Muscle layer of colon (tissue), 2 donors: Measurements from ENCODE around the gene MACROD1.

Source experiments
- H3K27ac ChIP-seq: one replicate; pipeline ENCODE4 v1.7.0; 2013; ENCODE audit warnings: low read depth, mild to moderate bottlenecking, low read length, moderate library complexity
- H3K27me3 ChIP-seq, 2 donors: one replicate each; pipeline ENCODE4 v1.7.0; 2013; ENCODE audit warnings: low read length in 2 of 2, mild to moderate bottlenecking in 2 of 2; ENCODE audit not compliant: insufficient read depth in 2 of 2, control insufficient read depth in 1 of 2
- H3K36me3 ChIP-seq: one replicate; pipeline ENCODE4 v1.7.0; 2013; ENCODE audit warnings: mild to moderate bottlenecking, low read length; ENCODE audit not compliant: insufficient read depth
- H3K4me1 ChIP-seq: one replicate; pipeline ENCODE4 v1.7.0; 2013; ENCODE audit warnings: mild to moderate bottlenecking, low read length; ENCODE audit not compliant: insufficient read depth
- H3K4me3 ChIP-seq, 2 donors: one replicate each; pipeline ENCODE4 v1.7.0; 2013; ENCODE audit warnings: low read length in 2 of 2, low read depth in 1 of 2, mild to moderate bottlenecking in 1 of 2, moderate library complexity in 1 of 2
- H3K9ac ChIP-seq: one replicate; pipeline ENCODE4 v1.7.0; 2013; ENCODE audit warnings: low read length
- H3K9me3 ChIP-seq: one replicate; pipeline ENCODE4 v1.7.0; 2013; ENCODE audit warnings: mild to moderate bottlenecking, low read length
- donor health status: abdominal sarcoma.
- donor health status: Adenocarcinoma of cecum.

Gene MACROD1

DNA sequence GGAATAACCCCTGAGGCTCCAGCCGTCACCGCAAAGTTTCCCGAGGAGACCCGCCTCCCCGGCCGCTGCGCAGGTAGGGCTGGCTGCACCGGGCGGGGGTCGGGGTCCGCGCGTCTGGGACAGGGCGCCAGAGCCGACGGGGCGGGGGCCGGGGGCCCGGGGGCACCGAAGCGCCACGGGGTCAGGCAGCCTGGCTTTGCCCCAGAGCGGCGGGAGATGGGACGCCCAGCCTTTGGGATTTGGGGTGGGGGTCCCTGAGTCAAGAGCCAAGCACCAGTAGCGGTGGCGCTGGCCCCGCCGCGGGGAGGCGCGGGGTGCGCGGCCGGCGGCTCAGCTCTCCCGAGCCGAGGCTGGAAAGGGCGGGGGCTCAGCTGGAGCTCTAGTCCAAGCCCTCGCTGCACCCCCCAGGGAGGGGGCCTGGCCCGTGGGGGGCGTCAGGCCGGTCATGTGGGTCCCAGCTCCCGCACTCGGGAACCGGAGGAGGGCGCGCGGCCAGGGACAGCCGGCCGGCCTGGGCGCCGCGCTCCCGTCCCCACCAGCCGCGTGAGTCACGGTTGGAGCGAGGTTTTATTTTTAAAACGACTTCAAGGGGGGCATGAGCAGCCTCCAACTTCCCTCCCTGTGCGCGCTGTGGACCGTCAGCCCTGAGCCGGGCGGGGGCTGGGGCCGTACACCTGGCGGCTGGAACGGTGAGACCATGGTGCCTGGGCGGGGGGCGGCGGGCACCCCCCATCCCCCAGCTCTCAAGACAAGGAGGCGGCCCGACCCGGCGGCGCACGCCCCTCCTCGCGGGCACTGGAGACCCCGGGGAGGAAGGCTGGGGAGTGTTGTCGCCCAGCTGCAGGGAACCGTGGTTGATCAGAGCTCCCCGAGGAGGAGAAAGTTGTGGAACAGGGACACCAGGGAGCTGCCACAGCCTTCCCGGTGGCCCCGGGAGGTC, 129.6 kb downstream of the MACROD1 start:
- Histone ChIP-seq H3K4me1 (peaks cover 8% of the 10 kb centered on the region), H3K27me3 (peaks cover 0 to 8% of the 10 kb centered on the region in 2 donors), H3K9me3 (no peaks in the 10 kb centered on the region), H3K27ac (peak overlapping the region; percentile 92), H3K36me3 (no peaks in the 10 kb centered on the region), H3K9ac (peak overlapping the region; percentile 13), H3K4me3 (peak overlapping the region; percentile 50 to 65)

DNA sequence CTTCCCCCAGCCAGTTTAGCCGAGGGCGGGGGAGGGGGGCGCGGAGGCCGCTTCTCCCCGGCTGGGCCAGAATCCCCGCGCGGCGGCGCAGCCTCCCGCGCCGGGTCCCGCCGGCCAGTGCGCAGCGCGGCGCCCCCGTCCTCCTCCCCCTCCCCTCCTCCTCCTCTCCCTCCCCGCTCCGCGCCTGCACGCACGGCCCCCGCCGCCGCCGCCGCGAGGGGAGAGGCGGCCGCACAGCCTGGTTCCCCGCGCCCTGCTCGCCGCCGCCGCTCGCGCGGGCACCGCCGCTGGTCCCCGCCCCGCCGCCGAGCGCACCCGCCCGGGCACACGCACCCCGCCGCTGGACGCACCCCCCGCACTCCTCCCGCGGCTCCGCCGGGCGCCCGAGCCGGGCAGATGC, 130.3 kb downstream of the MACROD1 start, which contains the start of gene FLRT1:
FLRT1 (plus strand) TSS at position 356 of the 400 bp plus-strand sequence. CDS start 80,337 bp downstream, outside the sequence.
- no peaks in the 10 kb centered on the region for H3K36me3 ChIP-seq
- H3K4me3 ChIP-seq = peak within 1 kb of the TSS; percentile 50 to 65
- peaks cover 0 to 8% of the 10 kb centered on the region in 2 donors for H3K27me3 ChIP-seq
- no peaks in the 10 kb centered on the region for H3K9me3 ChIP-seq
- peaks cover 8% of the 10 kb centered on the region for H3K4me1 ChIP-seq
- H3K9ac ChIP-seq = peak within 1 kb of the TSS; percentile 13
- H3K27ac ChIP-seq = peak within 1 kb of the TSS; percentile 92

DNA sequence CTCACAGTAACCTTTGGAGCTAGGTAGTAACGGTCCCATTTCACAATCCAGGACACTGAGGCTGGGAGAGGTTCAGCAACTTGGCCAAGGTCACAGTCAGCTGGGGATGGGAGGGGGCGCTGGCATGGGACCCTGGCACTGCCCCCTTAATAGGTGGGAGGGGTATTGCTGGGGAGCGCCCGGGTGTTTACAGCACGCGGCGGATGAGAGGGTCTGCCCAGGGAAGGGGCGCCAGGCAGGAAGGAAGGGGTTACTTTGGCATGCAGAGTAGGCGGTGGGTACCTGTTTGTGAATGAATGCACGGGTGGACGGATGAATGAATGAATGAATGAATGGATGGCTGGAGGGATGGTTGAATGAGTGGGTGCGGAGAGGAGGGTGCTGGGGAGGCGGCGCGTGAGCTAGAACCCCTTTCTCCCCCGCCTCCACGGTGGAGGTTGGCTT, 130.8 kb downstream of the MACROD1 start:
- H3K9ac ChIP-seq = no peak overlapping the region
- H3K27me3 ChIP-seq = peaks cover 0 to 8% of the 10 kb centered on the region in 2 donors
- H3K27ac ChIP-seq = no peak overlapping the region
- no peaks in the 10 kb centered on the region for H3K9me3 ChIP-seq
- H3K4me1 ChIP-seq = peaks cover 8% of the 10 kb centered on the region
- no peaks in the 10 kb centered on the region for H3K36me3 ChIP-seq
- peak overlapping the region; percentile 0 to 43 for H3K4me3 ChIP-seq

DNA sequence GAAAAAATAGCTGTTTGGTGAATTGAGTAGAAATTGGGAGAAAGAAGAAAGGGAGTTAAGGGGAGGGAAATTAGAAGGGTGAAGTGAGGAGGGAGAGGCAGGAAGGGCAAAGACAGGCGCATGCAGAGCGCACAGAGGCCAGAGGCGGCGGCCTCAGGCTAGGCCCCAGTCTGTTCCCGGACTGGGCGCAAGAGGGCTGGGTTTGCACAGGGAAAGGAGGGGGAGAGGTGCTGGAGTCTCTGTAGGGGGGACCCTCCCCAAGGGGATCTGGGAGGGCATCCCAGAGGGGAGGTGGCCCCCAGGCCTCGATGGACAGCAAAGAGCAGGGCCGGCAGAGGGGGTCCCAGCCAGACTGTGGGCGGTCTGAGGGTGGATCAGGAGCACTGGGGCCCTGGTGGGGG, 131.5 kb downstream of the MACROD1 start:
- Histone ChIP-seq H3K36me3 (no peaks in the 10 kb centered on the region), H3K4me1 (peaks cover 8% of the 10 kb centered on the region), H3K27ac (no peak overlapping the region), H3K9ac (no peak overlapping the region), H3K9me3 (no peaks in the 10 kb centered on the region), H3K4me3 (no peak overlapping the region), H3K27me3 (peaks cover 0 to 8% of the 10 kb centered on the region in 2 donors)

DNA sequence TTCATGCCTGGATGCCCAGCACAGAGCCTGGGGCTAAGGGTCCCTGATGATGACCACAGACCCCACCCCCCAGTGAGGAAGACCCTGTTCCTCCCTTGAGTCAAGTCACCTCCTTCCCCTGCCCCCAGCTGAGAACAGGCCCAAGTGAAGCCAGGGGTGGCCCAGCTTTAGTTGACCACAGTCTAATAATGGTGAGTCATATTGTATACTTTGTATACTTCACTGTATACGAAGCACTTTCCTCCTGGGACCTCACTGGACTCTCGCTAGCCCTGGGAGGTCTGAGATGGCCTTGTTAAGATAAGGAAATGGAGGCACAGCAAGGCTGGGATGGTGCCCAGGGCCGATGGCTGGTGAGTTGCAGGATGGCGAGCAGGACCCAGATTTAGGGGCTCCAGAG, 133.9 kb downstream of the MACROD1 start:
- peaks cover 8% of the 10 kb centered on the region for H3K4me1 ChIP-seq
- peaks cover 0 to 20% of the 10 kb centered on the region in 2 donors for H3K27me3 ChIP-seq

DNA sequence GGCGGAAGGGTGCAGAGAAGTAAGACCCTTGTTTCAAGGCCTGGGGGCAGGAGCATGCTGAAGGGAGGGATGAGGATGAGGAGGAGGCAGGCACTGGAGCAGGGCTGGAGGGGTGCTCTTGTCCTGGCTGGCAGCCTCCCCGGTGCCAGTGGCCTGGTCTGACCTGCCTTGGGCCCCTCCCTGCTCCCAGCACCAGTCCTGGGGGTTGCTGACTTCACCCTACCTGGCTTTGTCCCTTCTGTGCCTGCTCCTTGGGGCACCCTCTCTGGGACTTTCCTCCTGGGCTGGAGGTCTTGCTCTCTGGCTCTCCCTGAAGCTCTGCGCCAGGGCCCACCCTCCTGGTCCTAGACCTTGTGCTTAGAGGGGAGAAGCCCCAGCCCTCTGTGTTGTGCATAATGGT, 134.9 kb downstream of the MACROD1 start:
- Histone ChIP-seq H3K27ac (no peak overlapping the region), H3K27me3 (peaks cover 0 to 20% of the 10 kb centered on the region in 2 donors), H3K4me3 (no peak overlapping the region), H3K9me3 (no peaks in the 10 kb centered on the region), H3K36me3 (no peaks in the 10 kb centered on the region), H3K9ac (no peak overlapping the region), H3K4me1 (peaks cover 8% of the 10 kb centered on the region)

More for the DNA sequence above, 133.9 kb downstream of the MACROD1 start:
- H3K27ac ChIP-seq = no peak overlapping the region
- H3K9ac ChIP-seq = no peak overlapping the region
- H3K4me3 ChIP-seq = no peak overlapping the region
- H3K36me3 ChIP-seq = no peaks in the 10 kb centered on the region
- no peaks in the 10 kb centered on the region for H3K9me3 ChIP-seq

DNA sequence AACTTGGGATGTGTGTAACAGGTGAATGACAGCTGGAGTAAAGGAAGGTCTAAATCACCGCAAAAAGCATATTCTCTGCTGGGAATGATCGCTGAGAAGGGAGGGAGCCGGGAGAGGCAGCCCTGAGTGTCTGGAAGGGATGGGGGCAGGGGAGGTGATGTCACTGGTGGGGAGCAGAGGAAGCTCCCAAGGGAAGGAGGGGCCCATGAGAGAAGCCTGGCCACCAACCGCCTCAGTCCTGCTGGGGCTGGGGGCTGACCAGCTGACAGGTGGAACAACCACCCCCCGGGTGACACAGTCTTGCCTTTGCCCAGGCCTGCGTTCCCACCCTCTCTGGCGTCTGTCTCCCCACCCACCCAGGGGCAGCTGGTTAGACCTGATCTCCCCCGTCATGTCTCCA, 136.1 kb downstream of the MACROD1 start:
- Histone ChIP-seq H3K9me3 (no peaks in the 10 kb centered on the region), H3K27ac (no peak overlapping the region), H3K4me3 (no peak overlapping the region), H3K27me3 (peaks cover 0 to 15% of the 10 kb centered on the region in 2 donors), H3K36me3 (no peaks in the 10 kb centered on the region), H3K9ac (no peak overlapping the region), H3K4me1 (peaks cover 3% of the 10 kb centered on the region)

DNA sequence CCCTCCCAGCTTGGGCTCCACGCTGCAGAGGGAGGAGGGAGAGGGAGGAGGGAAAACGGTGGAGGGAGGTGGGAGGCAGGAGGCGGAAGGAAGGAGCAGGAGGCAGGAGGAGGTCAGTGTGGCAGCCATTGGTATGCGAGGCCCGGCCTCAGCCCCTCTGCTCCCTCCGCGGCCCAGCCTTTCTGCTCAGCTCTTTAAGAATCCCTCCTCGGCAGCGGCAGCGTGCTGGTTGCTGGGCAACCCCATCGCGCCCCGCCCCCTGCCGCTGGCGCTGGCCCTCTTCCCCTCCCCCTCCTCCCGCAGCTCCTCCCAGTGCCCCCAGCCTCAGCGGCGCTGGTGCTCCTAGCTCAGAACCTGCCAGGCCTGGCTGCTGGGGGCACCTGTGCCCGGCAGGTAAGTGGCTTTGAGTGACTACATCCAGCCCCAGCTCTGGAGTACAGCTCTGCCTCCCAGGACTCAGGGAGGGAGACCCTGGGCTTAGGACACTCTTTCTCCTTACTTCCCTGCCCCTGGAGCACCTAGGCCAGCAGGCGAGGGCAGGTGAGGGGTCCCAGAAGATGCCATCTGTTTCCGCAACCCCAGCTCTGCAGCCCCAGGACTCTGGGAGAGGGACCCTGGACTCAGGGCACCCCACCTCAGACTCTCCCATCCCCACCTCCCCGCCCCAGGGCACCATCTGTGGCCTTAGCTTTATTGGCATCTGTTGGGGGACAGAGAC, 137.4 kb downstream of the MACROD1 start:
- Histone ChIP-seq H3K9ac (no peak overlapping the region), H3K27ac (no peak overlapping the region), H3K36me3 (no peaks in the 10 kb centered on the region), H3K9me3 (no peaks in the 10 kb centered on the region), H3K4me1 (no peaks in the 10 kb centered on the region), H3K27me3 (peaks cover 0 to 12% of the 10 kb centered on the region in 2 donors), H3K4me3 (no peak overlapping the region)

DNA sequence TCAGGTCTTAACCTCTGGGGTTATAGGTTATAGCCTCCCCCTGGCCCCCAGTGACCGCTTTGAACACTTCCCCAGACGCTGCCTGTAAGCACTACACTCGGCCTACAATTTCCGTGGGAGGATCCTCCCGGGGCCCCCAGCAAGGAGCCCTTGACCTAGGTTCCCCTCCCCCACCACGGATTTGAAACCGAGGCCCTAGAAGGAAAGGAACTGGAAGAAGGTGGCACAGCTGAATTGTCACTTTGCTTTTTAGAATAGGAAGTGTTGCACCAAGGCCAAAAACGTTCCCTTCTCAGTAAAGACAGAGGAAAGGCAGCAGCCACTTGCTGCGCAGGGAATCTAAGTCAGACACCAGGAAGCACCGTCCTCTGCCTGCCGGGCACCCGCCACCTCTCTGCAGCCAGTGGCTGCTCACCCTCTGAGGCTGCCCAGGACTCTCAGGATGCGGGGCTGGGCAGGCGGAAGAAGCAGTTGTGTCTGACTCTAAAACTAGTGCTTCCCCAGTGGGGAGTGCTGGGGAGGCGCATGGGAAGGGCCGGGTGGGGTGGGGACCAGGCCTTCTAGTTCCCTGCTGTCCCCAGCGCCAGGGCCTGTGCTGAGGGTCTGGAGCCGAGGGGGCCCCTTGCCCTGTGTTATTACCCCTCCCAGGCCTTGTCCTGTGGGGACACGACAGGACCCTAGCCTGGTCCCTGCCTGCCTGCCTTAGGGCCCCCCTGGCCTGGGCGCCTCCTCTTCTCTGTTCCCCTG, 138.1 kb downstream of the MACROD1 start:
- H3K27ac ChIP-seq = no peak overlapping the region
- peaks cover 0 to 12% of the 10 kb centered on the region in 2 donors for H3K27me3 ChIP-seq
- no peaks in the 10 kb centered on the region for H3K9me3 ChIP-seq
- H3K9ac ChIP-seq = no peak overlapping the region
- H3K36me3 ChIP-seq = no peaks in the 10 kb centered on the region
- no peak overlapping the region for H3K4me3 ChIP-seq
- no peaks in the 10 kb centered on the region for H3K4me1 ChIP-seq

DNA sequence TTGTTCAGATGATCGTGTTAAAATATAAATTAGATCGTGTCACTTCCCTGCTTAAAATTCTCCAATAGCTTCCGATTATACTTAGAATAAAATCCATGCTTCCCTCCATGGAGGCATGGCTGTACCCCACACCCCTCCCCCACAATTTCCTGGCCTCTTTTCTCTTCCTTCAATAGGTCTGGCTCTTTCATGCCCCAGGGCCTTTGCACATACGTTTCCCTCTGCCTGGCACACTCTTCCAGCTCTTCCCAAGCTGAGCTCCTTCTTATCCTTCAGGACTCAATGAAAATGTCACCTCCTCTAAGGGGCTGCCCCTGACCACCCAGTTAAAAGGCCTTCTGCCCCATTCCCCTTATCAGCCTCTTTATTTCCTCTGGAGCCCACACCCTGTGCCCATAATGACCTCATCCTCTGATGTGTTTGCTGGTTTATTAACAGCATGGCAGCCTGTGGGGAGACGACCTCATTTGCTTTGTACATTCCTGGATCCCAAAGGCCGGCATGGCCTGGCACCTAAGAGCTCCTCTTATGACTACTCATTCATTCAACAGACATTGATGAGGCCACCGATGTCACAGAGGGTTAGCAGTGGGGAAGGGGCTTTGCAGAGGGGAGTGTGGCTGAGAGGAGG, 139.2 kb downstream of the MACROD1 start:
- Histone ChIP-seq H3K9ac (no peak overlapping the region), H3K27me3 (peaks cover 0 to 12% of the 10 kb centered on the region in 2 donors), H3K4me3 (no peak overlapping the region), H3K27ac (no peak overlapping the region), H3K4me1 (no peaks in the 10 kb centered on the region), H3K9me3 (no peaks in the 10 kb centered on the region), H3K36me3 (no peaks in the 10 kb centered on the region)
